Right lobe of liver (tissue), 4 donors: ENCODE data around the gene AVPR2.

Source experiments
- CTCF ChIP-seq, 4 donors: fragments of 200-600 bp in 3 of 4; fragments of 450-650 bp in 1 of 4; IDR thresholded peaks; one replicate each; pipeline versions ENCODE4 v1.5.1 to v1.8.0; 2016 to 2022; ENCODE audit warnings: antibody characterized with exemption in 4 of 4, mild to moderate bottlenecking in 2 of 4
- POLR2A ChIP-seq: fragments of 450-650 bp; IDR thresholded peaks from one replicate; pipeline ENCODE4 v1.6.1; 2017; ENCODE audit warnings: antibody characterized with exemption, mild to moderate bottlenecking
- donor health status: DM: no; HTN: no; CAD: no.
- donor health status: DM: no; HTN: no; CAD: no.
- donor health status: DM: no; HTN: yes; CAD: no.

GRCh38 chrX:153907456-153907855 is 3.0 kb downstream of the AVPR2 start:
- TF ChIP-seq CTCF (IDR thresholded peaks at IDR 0.05) (no peak), POLR2A (no peak)
